Gastrocnemius medialis (tissue), 4 donors: ENCODE measurements around the gene TMEM213.

Experiments used
- CTCF ChIP-seq, 5 experiments: fragments of 450-650 bp in 3 of 5; fragments of 200-600 bp in 2 of 5; sonication (generic) in 2 of 5; IDR thresholded peaks in 4 of 5; conservative IDR thresholded peaks in 1 of 5; 1 replicate in 4 of 5; 2 replicates in 1 of 5; pipeline ENCODE4 v1.5.1; 2016 to 2019; ENCODE audit warnings: antibody characterized with exemption in 5 of 5, mild to moderate bottlenecking in 3 of 5, moderate library complexity in 3 of 5
- POLR2A ChIP-seq, 2 donors: fragments of 450-650 bp; IDR thresholded peaks; one replicate each; pipeline ENCODE4 v1.6.1; 2017; ENCODE audit warnings: antibody characterized with exemption in 2 of 2, mild to moderate bottlenecking in 2 of 2, moderate library complexity in 2 of 2

DNA sequence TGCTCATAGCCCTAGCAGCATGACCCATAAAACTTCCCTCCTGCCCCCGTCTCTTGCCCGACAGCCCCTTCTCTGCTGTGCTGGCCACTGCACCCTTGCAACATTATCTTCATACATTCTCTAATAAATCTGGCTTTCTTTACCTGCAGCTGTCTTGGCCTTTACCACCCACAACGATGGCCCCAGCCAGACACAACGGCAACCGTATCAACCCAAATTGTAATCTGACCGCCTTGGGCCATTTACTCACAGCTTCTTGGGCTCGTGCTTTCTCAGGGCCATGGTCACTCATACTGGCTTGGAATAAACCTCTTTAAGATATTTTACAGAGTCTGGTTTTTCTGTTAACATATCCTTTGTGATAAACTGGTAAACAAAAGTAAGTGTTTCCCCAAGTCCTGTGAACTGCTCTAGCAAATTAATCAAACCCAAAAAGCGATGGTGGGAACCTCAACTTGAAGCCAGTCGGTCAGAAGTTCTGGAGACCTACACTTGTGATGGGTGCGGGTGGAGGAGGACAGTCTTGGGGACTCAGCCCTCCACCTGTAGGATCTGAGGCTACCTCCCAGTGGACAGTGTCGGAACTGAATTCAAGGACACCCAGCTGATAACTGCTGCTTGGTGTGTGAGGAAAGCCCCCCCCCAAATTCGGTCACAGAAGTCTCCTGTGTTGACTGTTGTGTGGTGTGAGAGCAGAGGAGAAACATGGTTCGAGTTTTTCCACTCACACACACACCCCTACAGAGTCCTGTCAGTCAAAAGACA lies 87.8 kb downstream of the TMEM213 start:
- TF ChIP-seq CTCF (IDR thresholded peaks at IDR 0.05 in 4 of 5, conservative IDR thresholded peaks at IDR 0.05 in 1 of 5) = no peak
- TF ChIP-seq POLR2A (IDR thresholded peaks at IDR 0.05) = no peak
